HUES48 (cell line): ENCODE data around the gene ZCRB1.

Source experiments
- H3K27ac ChIP-seq: one replicate; pipeline ENCODE4 v1.7.0; 2013; ENCODE audit warnings: low read depth, low read length, inconsistent platforms
- H3K27me3 ChIP-seq: 2 replicates; pipeline ENCODE4 v1.6.1; 2013; ENCODE audit warnings: mild to moderate bottlenecking, low read length; ENCODE audit not compliant: control insufficient read depth, insufficient read depth
- H3K36me3 ChIP-seq: 2 replicates; pipeline ENCODE4 v1.6.1; 2013; ENCODE audit warnings: low read length; ENCODE audit not compliant: control insufficient read depth, insufficient read depth
- H3K4me1 ChIP-seq: 2 replicates; pipeline ENCODE4 v1.6.1; 2013; ENCODE audit warnings: mild to moderate bottlenecking, low read length; ENCODE audit not compliant: control insufficient read depth, insufficient read depth
- H3K4me3 ChIP-seq: 2 replicates; pipeline ENCODE4 v1.5.1; 2013; ENCODE audit warnings: mild to moderate bottlenecking, low read depth, low read length
- H3K9ac ChIP-seq: 2 replicates; pipeline ENCODE4 v1.6.1; 2013; ENCODE audit warnings: mild to moderate bottlenecking, low read depth, low read length, moderate library complexity
- H3K9me3 ChIP-seq: 2 replicates; pipeline ENCODE4 v1.6.1; 2013; ENCODE audit warnings: low read length; ENCODE audit not compliant: control insufficient read depth, insufficient read depth

The ZCRB1 gene

GRCh38 chr12:42325653-42326474, at the start of gene ZCRB1, which contains the start of gene PPHLN1:
ZCRB1 (minus strand) TSS chr12:42326094; CDS start chr12:42324102, 1,992 bp downstream.
PPHLN1 (plus strand) TSS chr12:42326167; CDS start chr12:42335903, 9,736 bp downstream.
- Histone ChIP-seq H3K9ac (peak within 1 kb of the TSS; percentile 74), H3K27me3 (no peaks in the 10 kb centered on the region), H3K4me1 (peaks cover 14% of the 10 kb centered on the region), H3K4me3 (peak within 1 kb of the TSS; percentile 90), H3K9me3 (no peaks in the 10 kb centered on the region), H3K27ac (peak within 1 kb of the TSS; percentile 96), H3K36me3 (peaks cover 21% of the 10 kb centered on the region)

- peaks cover 28% of the 10 kb centered on the region for H3K4me1 ChIP-seq
- no peaks in the 10 kb centered on the region for H3K9me3 ChIP-seq
- no peak overlapping the region for H3K9ac ChIP-seq
- H3K36me3 ChIP-seq: peaks cover 19% of the 10 kb centered on the region
- no peaks in the 10 kb centered on the region for H3K27me3 ChIP-seq
- H3K27ac ChIP-seq: no peak overlapping the region
- H3K4me3 ChIP-seq: no peak overlapping the region
Observed at GRCh38 chr12:42373669-42374068, 47.8 kb upstream of the ZCRB1 start.

- Histone ChIP-seq H3K36me3 (peaks cover 19% of the 10 kb centered on the region), H3K4me3 (no peak overlapping the region), H3K9ac (no peak overlapping the region), H3K27me3 (no peaks in the 10 kb centered on the region), H3K27ac (no peak overlapping the region), H3K4me1 (peaks cover 32% of the 10 kb centered on the region), H3K9me3 (no peaks in the 10 kb centered on the region)
Observed at GRCh38 chr12:42372154-42372791, 46.4 kb upstream of the ZCRB1 start.

- Histone ChIP-seq H3K9ac (no peak overlapping the region), H3K4me3 (0 out of 2 replicates have a peak overlapping the region, but pooled peaks have one; percentile 9), H3K27ac (peak overlapping the region; percentile 62)
Observed at GRCh38 chr12:42370013-42370412, 44.1 kb upstream of the ZCRB1 start.

GRCh38 chr12:42365486-42365885, 39.6 kb upstream of the ZCRB1 start:
- Histone ChIP-seq H3K4me1 (peaks cover 34% of the 10 kb centered on the region), H3K4me3 (no peak overlapping the region), H3K9me3 (no peaks in the 10 kb centered on the region), H3K27ac (no peak overlapping the region), H3K9ac (no peak overlapping the region), H3K27me3 (no peaks in the 10 kb centered on the region), H3K36me3 (peaks cover 7% of the 10 kb centered on the region; the same call in 1 of the 2 replicates)

More at GRCh38 chr12:42370013-42370412, 44.1 kb upstream of the ZCRB1 start:
- Histone ChIP-seq H3K36me3 (peaks cover 3% of the 10 kb centered on the region; the same call in 1 of the 2 replicates), H3K9me3 (no peaks in the 10 kb centered on the region), H3K27me3 (no peaks in the 10 kb centered on the region), H3K4me1 (peaks cover 41% of the 10 kb centered on the region)

GRCh38 chr12:42364692-42365091, 38.8 kb upstream of the ZCRB1 start:
- H3K27ac ChIP-seq: no peak overlapping the region
- H3K36me3 ChIP-seq: peaks cover 7% of the 10 kb centered on the region; the same call in 1 of the 2 replicates
- H3K9ac ChIP-seq: no peak overlapping the region

GRCh38 chr12:42362647-42363260, 36.9 kb upstream of the ZCRB1 start:
- no peaks in the 10 kb centered on the region for H3K9me3 ChIP-seq

More at GRCh38 chr12:42364692-42365091, 38.8 kb upstream of the ZCRB1 start:
- Histone ChIP-seq H3K4me3 (no peak overlapping the region), H3K4me1 (peaks cover 27% of the 10 kb centered on the region), H3K27me3 (no peaks in the 10 kb centered on the region), H3K9me3 (no peaks in the 10 kb centered on the region)

GRCh38 chr12:42361909-42362646, 36.2 kb upstream of the ZCRB1 start:
- H3K4me1 ChIP-seq: peaks cover 13% of the 10 kb centered on the region
- H3K27me3 ChIP-seq: no peaks in the 10 kb centered on the region
- no peak overlapping the region for H3K27ac ChIP-seq
- H3K9me3 ChIP-seq: no peaks in the 10 kb centered on the region
- peaks cover 11% of the 10 kb centered on the region for H3K36me3 ChIP-seq
- no peak overlapping the region for H3K4me3 ChIP-seq
- no peak overlapping the region for H3K9ac ChIP-seq

More at GRCh38 chr12:42362647-42363260, 36.9 kb upstream of the ZCRB1 start:
- Histone ChIP-seq H3K36me3 (peaks cover 7% of the 10 kb centered on the region; the same call in 1 of the 2 replicates), H3K9ac (no peak overlapping the region), H3K27me3 (no peaks in the 10 kb centered on the region), H3K27ac (no peak overlapping the region), H3K4me3 (no peak overlapping the region), H3K4me1 (peaks cover 13% of the 10 kb centered on the region)

GRCh38 chr12:42360747-42361403, 35.0 kb upstream of the ZCRB1 start:
- Histone ChIP-seq H3K4me1 (peaks cover 11% of the 10 kb centered on the region), H3K9ac (no peak overlapping the region), H3K9me3 (no peaks in the 10 kb centered on the region), H3K4me3 (no peak overlapping the region), H3K36me3 (peaks cover 22% of the 10 kb centered on the region), H3K27me3 (no peaks in the 10 kb centered on the region), H3K27ac (no peak overlapping the region)

- no peak overlapping the region for H3K27ac ChIP-seq
- no peak overlapping the region for H3K9ac ChIP-seq
- no peaks in the 10 kb centered on the region for H3K4me1 ChIP-seq
- no peaks in the 10 kb centered on the region for H3K27me3 ChIP-seq
- H3K36me3 ChIP-seq: peaks cover 44% of the 10 kb centered on the region
- no peaks in the 10 kb centered on the region for H3K9me3 ChIP-seq
- no peak overlapping the region for H3K4me3 ChIP-seq
Observed at GRCh38 chr12:42356344-42356743, 30.4 kb upstream of the ZCRB1 start.
